Calu3 (cell line): ENCODE results near the gene COL4A2. TPM values are rescaled to one million over a fixed set of nuclear protein-coding genes. Genes with fewer than 3 reads are reported as not detected.

ENCODE experiments used
- BruUV-seq: library from RNA; stranded (reverse); fragments of 400-500 nt; replicated peaks from 2 replicates; lab custom pipeline; 2021; lab: Mats Ljungman, UMichigan
- CTCF ChIA-PET: fragments of 300-600 bp; sonication (Branson Sonifier 250); formaldehyde crosslinking; loops from one replicate; lab custom pipeline; 2022; ENCODE audit warnings: antibody characterized with exemption; lab: Charles Lee
- DNase-seq: peaks from one replicate; pipeline ENCODE4 v3.0.0; 2022
- H3K27ac Mint-ChIP-seq: one replicate; pipeline ENCODE4 v1.8.0; 2022; ENCODE audit warnings: mixed read lengths; ENCODE audit not compliant: unreplicated experiment
- H3K27me3 Mint-ChIP-seq: one replicate; pipeline ENCODE4 v1.8.0; 2022; ENCODE audit warnings: mixed read lengths; ENCODE audit not compliant: unreplicated experiment
- H3K36me3 Mint-ChIP-seq: one replicate; pipeline ENCODE4 v1.8.0; 2022; ENCODE audit warnings: mild to moderate bottlenecking, moderate library complexity, mixed read lengths; ENCODE audit not compliant: insufficient read depth, unreplicated experiment
- H3K4me1 Mint-ChIP-seq: one replicate; pipeline ENCODE4 v1.8.0; 2022; ENCODE audit warnings: mild to moderate bottlenecking, low read depth, mixed read lengths; ENCODE audit not compliant: unreplicated experiment
- H3K4me3 Mint-ChIP-seq: one replicate; pipeline ENCODE4 v1.8.0; 2022; ENCODE audit warnings: mild to moderate bottlenecking, low read depth, moderate library complexity, mixed read lengths; ENCODE audit not compliant: unreplicated experiment
- H3K9me3 Mint-ChIP-seq: one replicate; pipeline ENCODE4 v1.8.0; 2022; ENCODE audit warnings: low read depth, mixed read lengths; ENCODE audit not compliant: unreplicated experiment
- intact Hi-C: fragments of 100-400 bp; cut with micrococcal nuclease; formaldehyde crosslinking; loops from one replicate; pipeline ENCODE4 v1.10.0; 2022; ENCODE audit not compliant: unreplicated experiment
- total RNA-seq: library from RNA; stranded (reverse); gene quantifications from 2 replicates; pipeline ENCODE4 v1.2.3, GENCODE V29; 2022
- TF ChIP-seq, protein P1 (sequence below): fragments of 200-600 bp; IDR thresholded peaks from one replicate; pipeline ENCODE4 v1.8.0; 2022; ENCODE audit warnings: antibody characterized with exemption; ENCODE audit not compliant: unreplicated experiment

The COL4A2 gene
- total RNA-seq, 1 experiment from 2014 or later = 0.42 TPM

DNA sequence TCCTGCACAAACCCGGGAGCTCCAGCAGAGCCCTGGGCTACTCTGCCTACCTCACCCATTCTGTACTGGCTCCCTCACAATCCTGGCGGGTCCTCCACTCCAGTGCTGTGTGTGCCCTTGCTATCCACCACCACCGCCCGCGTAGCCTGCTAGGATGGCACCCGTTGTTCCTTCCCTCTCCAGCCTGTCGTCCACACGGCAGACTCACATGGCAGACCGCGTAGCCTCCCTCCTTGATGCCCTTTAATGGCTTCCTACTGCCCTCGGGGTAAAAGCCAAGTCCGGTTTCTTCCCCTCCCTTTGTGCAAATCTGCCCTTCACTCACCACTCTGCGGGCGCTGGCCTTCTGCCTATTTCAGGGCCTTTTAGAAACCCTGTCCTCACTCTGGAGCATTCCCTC is 147.9 kb downstream of the COL4A2 start:
- no peaks in the 10 kb centered on the region for H3K36me3 Mint-ChIP-seq
- H3K4me3 Mint-ChIP-seq = no peak overlapping the region
- intact Hi-C loops = loop anchor here (10.0 kb wide), 1 partner anchor 100 kb away; no protein-coding TSS in a partner anchor
- H3K27me3 Mint-ChIP-seq = no peaks in the 10 kb centered on the region
- no peaks in the 10 kb centered on the region for H3K9me3 Mint-ChIP-seq
- CTCF ChIA-PET = interaction anchor here (1.6 kb wide), 1 partner anchor 72 kb away, joined by 6 read pairs; no protein-coding TSS in a partner anchor
- TF ChIP-seq, protein P1, sequence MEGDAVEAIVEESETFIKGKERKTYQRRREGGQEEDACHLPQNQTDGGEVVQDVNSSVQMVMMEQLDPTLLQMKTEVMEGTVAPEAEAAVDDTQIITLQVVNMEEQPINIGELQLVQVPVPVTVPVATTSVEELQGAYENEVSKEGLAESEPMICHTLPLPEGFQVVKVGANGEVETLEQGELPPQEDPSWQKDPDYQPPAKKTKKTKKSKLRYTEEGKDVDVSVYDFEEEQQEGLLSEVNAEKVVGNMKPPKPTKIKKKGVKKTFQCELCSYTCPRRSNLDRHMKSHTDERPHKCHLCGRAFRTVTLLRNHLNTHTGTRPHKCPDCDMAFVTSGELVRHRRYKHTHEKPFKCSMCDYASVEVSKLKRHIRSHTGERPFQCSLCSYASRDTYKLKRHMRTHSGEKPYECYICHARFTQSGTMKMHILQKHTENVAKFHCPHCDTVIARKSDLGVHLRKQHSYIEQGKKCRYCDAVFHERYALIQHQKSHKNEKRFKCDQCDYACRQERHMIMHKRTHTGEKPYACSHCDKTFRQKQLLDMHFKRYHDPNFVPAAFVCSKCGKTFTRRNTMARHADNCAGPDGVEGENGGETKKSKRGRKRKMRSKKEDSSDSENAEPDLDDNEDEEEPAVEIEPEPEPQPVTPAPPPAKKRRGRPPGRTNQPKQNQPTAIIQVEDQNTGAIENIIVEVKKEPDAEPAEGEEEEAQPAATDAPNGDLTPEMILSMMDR = no peak
- H3K27ac Mint-ChIP-seq = no peak overlapping the region
- DNase-seq = no peak
- peaks cover 8% of the 10 kb centered on the region for H3K4me1 Mint-ChIP-seq
- BruUV-seq = no TSS peak

DNA sequence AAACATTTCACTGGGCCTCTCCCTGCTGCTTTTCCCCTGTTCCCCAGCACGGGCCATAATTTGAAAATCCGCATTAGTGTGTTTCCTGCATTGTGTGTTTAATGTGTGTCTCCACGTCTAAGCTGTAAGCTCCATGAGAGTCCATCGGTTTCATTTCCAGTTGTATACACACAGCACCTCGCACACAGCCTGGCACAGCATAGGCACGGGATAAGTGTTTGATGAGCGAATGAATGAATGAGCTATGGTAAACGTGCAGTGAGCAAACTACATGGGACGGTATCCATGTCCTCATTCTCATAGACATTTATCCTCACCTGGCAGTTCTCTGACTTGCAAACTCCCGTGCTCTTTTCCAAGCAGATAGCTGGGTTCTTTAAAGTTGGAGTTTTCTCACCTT is 148.4 kb downstream of the COL4A2 start:
- DNase-seq = no peak
- Mint-ChIP-seq H3K4me3 (no peak overlapping the region), H3K4me1 (peaks cover 8% of the 10 kb centered on the region), H3K27ac (no peak overlapping the region), H3K9me3 (no peaks in the 10 kb centered on the region), H3K27me3 (no peaks in the 10 kb centered on the region), H3K36me3 (no peaks in the 10 kb centered on the region)
- BruUV-seq = no TSS peak
- TF ChIP-seq, protein P1 = no peak
- intact Hi-C loops = loop anchor here (10.0 kb wide), 1 partner anchor 99 kb away; no protein-coding TSS in a partner anchor
- CTCF ChIA-PET = interaction anchor here (1.0 to 1.6 kb wide), 5 partner anchors 11 to 228 kb away, joined by 3 to 6 read pairs (median 4); no protein-coding TSS in a partner anchor

DNA sequence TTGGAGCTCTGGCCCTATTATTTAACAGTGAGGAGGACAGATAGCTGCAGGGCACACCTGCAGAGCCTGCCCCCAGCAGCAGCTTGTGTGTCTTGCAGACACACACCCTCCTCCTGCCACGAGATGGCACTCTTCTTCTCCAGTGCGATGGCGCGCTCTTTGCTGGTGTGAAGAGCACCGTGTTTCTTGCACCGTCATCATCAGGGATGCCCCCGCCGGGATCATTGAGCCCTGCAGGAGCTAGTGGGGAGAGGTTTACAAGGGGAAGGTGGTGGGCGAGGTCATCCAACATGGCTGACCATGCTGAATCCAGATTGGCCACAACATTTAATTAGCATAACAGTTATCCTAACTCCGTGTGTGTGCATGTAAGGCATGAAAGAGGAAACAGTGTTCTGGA is 148.9 kb downstream of the COL4A2 start:
- H3K36me3 Mint-ChIP-seq = no peaks in the 10 kb centered on the region
- no peak overlapping the region for H3K4me3 Mint-ChIP-seq
- CTCF ChIA-PET = interaction anchor here (1.0 to 1.6 kb wide), 5 partner anchors 12 to 227 kb away, joined by 3 to 6 read pairs (median 4); no protein-coding TSS in a partner anchor
- no peaks in the 10 kb centered on the region for H3K9me3 Mint-ChIP-seq
- H3K27ac Mint-ChIP-seq = no peak overlapping the region
- DNase-seq = peak; percentile 53
- BruUV-seq = no TSS peak
- TF ChIP-seq, protein P1 = peak; percentile 19
- H3K27me3 Mint-ChIP-seq = no peaks in the 10 kb centered on the region
- intact Hi-C loops = loop anchor here (2.0 to 10.0 kb wide), 2 partner anchors 71 to 99 kb away; no protein-coding TSS in a partner anchor
- H3K4me1 Mint-ChIP-seq = peaks cover 8% of the 10 kb centered on the region

DNA sequence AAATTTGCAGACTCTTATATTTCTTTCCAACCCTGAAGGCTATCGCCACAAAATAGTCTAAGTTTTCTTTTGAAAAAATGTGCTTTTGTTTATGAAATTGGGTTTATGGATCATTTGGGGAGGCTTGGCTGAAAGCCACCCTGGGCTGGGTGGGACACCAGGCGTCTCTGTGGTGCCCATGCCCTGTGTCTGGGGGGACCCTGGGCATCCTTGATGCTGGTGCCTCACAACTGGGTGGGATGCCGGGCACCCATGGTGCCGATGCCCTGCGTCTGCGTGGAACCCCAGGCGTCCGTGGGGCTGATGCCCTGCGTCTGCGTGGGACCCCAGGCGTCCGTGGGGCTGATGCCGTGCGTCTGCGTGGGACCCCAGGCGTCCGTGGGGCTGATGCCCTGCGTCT is 149.5 kb downstream of the COL4A2 start:
- TF ChIP-seq, protein P1 = no peak
- Mint-ChIP-seq H3K4me1 (peaks cover 8% of the 10 kb centered on the region), H3K9me3 (no peaks in the 10 kb centered on the region), H3K36me3 (no peaks in the 10 kb centered on the region), H3K27ac (no peak overlapping the region), H3K4me3 (no peak overlapping the region), H3K27me3 (no peaks in the 10 kb centered on the region)
- intact Hi-C loops = loop anchor here (2.0 to 10.0 kb wide), 2 partner anchors 70 to 98 kb away; no protein-coding TSS in a partner anchor
- BruUV-seq = no TSS peak
- CTCF ChIA-PET = interaction anchor here (1.2 to 1.6 kb wide), 3 partner anchors 71 to 227 kb away, joined by 3 to 6 read pairs (median 5); no protein-coding TSS in a partner anchor
- no peak for DNase-seq
